Calu3 (cell line): ENCODE results near the gene RBM14. TPM values are rescaled to one million over a fixed set of nuclear protein-coding genes. Genes with fewer than 3 reads are reported as not detected.

Source experiments
- BruUV-seq: library from RNA; stranded (reverse); fragments of 400-500 nt; replicated peaks from 2 replicates; lab custom pipeline; 2021; lab: Mats Ljungman, UMichigan
- CTCF ChIA-PET: fragments of 300-600 bp; sonication (Branson Sonifier 250); formaldehyde crosslinking; loops from one replicate; lab custom pipeline; 2022; ENCODE audit warnings: antibody characterized with exemption; lab: Charles Lee
- DNase-seq: peaks from one replicate; pipeline ENCODE4 v3.0.0; 2022
- H3K27ac Mint-ChIP-seq: one replicate; pipeline ENCODE4 v1.8.0; 2022; ENCODE audit warnings: mixed read lengths; ENCODE audit not compliant: unreplicated experiment
- H3K27me3 Mint-ChIP-seq: one replicate; pipeline ENCODE4 v1.8.0; 2022; ENCODE audit warnings: mixed read lengths; ENCODE audit not compliant: unreplicated experiment
- H3K36me3 Mint-ChIP-seq: one replicate; pipeline ENCODE4 v1.8.0; 2022; ENCODE audit warnings: mild to moderate bottlenecking, moderate library complexity, mixed read lengths; ENCODE audit not compliant: insufficient read depth, unreplicated experiment
- H3K4me1 Mint-ChIP-seq: one replicate; pipeline ENCODE4 v1.8.0; 2022; ENCODE audit warnings: mild to moderate bottlenecking, low read depth, mixed read lengths; ENCODE audit not compliant: unreplicated experiment
- H3K4me3 Mint-ChIP-seq: one replicate; pipeline ENCODE4 v1.8.0; 2022; ENCODE audit warnings: mild to moderate bottlenecking, low read depth, moderate library complexity, mixed read lengths; ENCODE audit not compliant: unreplicated experiment
- H3K9me3 Mint-ChIP-seq: one replicate; pipeline ENCODE4 v1.8.0; 2022; ENCODE audit warnings: low read depth, mixed read lengths; ENCODE audit not compliant: unreplicated experiment
- CTCF ChIP-seq: fragments of 200-600 bp; IDR thresholded peaks from one replicate; pipeline ENCODE4 v1.8.0; 2022; ENCODE audit warnings: antibody characterized with exemption; ENCODE audit not compliant: unreplicated experiment
- intact Hi-C: fragments of 100-400 bp; cut with micrococcal nuclease; formaldehyde crosslinking; loops from one replicate; pipeline ENCODE4 v1.10.0; 2022; ENCODE audit not compliant: unreplicated experiment
- total RNA-seq: library from RNA; stranded (reverse); gene quantifications from 2 replicates; pipeline ENCODE4 v1.2.3, GENCODE V29; 2022

Gene RBM14
- total RNA-seq, 1 experiment from 2014 or later: 107 TPM

- Mint-ChIP-seq H3K4me3 (peak overlapping the region; percentile 83), H3K27ac (peak overlapping the region; percentile 56), H3K36me3 (peaks cover 100% of the 10 kb centered on the region), H3K4me1 (peaks cover 73% of the 10 kb centered on the region), H3K9me3 (no peaks in the 10 kb centered on the region), H3K27me3 (no peaks in the 10 kb centered on the region)
- DNase-seq: no peak
- no TSS peak for BruUV-seq
- intact Hi-C loops: no loop called here
- no peak for TF ChIP-seq CTCF
- CTCF ChIA-PET: no interaction called here
Observed at GRCh38 chr11:66643745-66644437, 27.5 kb downstream of the RBM14 start.

DNA sequence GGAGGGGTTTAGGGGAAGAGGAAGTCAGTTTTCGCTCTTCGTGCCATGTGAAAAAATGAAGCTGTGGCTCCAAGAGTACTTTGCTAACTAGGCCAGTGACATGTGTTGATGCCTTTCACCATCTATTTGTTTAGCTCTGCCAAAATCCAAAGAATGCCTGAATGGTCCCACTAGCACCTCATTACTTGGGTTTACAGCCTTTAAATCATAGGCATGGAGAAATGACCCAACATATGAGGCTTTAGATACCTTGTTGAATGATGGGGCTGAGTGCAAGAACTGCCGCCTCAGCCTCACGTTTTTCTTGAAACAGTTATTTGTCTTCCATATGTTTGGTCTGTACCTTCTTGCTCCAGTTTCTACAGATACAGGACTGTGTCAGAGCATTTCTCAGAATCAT lies 30.4 kb downstream of the RBM14 start:
- BruUV-seq: no TSS peak
- H3K9me3 Mint-ChIP-seq: no peaks in the 10 kb centered on the region
- H3K4me3 Mint-ChIP-seq: no peak overlapping the region
- CTCF ChIA-PET: interaction anchor here (0.6 to 1.9 kb wide), 3 partner anchors 9 to 38 kb away, joined by 3 to 6 read pairs (median 6); no protein-coding TSS in a partner anchor
- TF ChIP-seq CTCF: no peak
- intact Hi-C loops: no loop called here
- H3K27ac Mint-ChIP-seq: peak overlapping the region; percentile 39
- no peaks in the 10 kb centered on the region for H3K27me3 Mint-ChIP-seq
- no peak for DNase-seq
- peaks cover 44% of the 10 kb centered on the region for H3K4me1 Mint-ChIP-seq
- H3K36me3 Mint-ChIP-seq: peaks cover 92% of the 10 kb centered on the region

DNA sequence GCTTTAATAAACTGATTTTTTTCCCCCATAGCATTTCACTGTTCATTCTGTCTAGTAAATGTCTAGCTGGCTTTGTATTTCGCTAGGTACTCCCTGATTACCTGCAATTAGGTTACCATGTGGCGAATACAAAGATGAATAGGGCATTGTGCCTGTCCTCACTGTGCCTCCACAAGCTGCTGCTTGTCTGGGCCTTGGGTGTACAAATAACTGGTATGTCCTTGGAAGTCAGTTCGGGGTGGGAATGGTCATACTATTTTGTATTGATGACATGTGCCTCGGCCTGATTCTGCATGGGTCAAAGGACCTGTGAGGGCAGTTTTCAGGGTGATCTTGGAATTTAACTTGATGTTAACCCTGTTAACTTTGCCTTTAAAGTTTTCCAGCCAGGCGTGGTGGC lies 33.5 kb downstream of the RBM14 start:
- H3K4me1 Mint-ChIP-seq: peaks cover 15% of the 10 kb centered on the region
- no peaks in the 10 kb centered on the region for H3K27me3 Mint-ChIP-seq
- H3K4me3 Mint-ChIP-seq: no peak overlapping the region
- DNase-seq: no peak
- H3K9me3 Mint-ChIP-seq: no peaks in the 10 kb centered on the region
- intact Hi-C loops: no loop called here
- CTCF ChIA-PET: no interaction called here
- TF ChIP-seq CTCF: no peak
- no peak overlapping the region for H3K27ac Mint-ChIP-seq
- H3K36me3 Mint-ChIP-seq: peaks cover 89% of the 10 kb centered on the region
- BruUV-seq: no TSS peak

- H3K27ac Mint-ChIP-seq: no peak overlapping the region
- intact Hi-C loops: no loop called here
- DNase-seq: no peak
- H3K9me3 Mint-ChIP-seq: no peaks in the 10 kb centered on the region
- no peak overlapping the region for H3K4me3 Mint-ChIP-seq
- no TSS peak for BruUV-seq
- CTCF ChIA-PET: no interaction called here
- TF ChIP-seq CTCF: no peak
- no peaks in the 10 kb centered on the region for H3K27me3 Mint-ChIP-seq
- H3K36me3 Mint-ChIP-seq: peaks cover 88% of the 10 kb centered on the region
- H3K4me1 Mint-ChIP-seq: peaks cover 5% of the 10 kb centered on the region
Observed at GRCh38 chr11:66651016-66651415, 34.6 kb downstream of the RBM14 start.
